Gastroesophageal sphincter (tissue), 4 donors: ENCODE data around the gene C15orf62. TPM values are rescaled to one million over a fixed set of nuclear protein-coding genes. Genes with fewer than 3 reads are reported as not detected.

Experiments used
- ATAC-seq: fragments of 150-250 bp; one replicate; pipeline ENCODE4 v1.9.1; 2016; ENCODE audit warnings: mild to moderate bottlenecking, moderate library complexity
- H3K27ac ChIP-seq, 4 donors: fragments of 200-600 bp; sonication (generic) in 3 of 4; 1 replicate in 3 of 4; 2 replicates in 1 of 4; pipeline ENCODE4 v1.5.1; 2016 to 2019
- H3K27me3 ChIP-seq: fragments of 200-600 bp; sonication (generic); one replicate; pipeline ENCODE4 v1.5.1; 2019
- H3K36me3 ChIP-seq, 2 donors: fragments of 200-600 bp; sonication (generic); one replicate each; pipeline ENCODE4 v1.5.1; 2019; ENCODE audit warnings: control low read depth in 1 of 2
- H3K4me1 ChIP-seq, 3 donors: fragments of 200-600 bp; sonication (generic); 1 replicate in 2 of 3; 2 replicates in 1 of 3; pipeline ENCODE4 v1.5.1; 2016 to 2019; ENCODE audit warnings: control low read depth in 2 of 3
- H3K4me3 ChIP-seq, 2 donors: fragments of 200-600 bp; sonication (generic); one replicate each; pipeline ENCODE4 v1.5.1; 2019; ENCODE audit warnings: mild to moderate bottlenecking in 1 of 2, moderate library complexity in 1 of 2
- H3K9me3 ChIP-seq, 3 donors: fragments of 200-600 bp; sonication (generic); one replicate each; pipeline ENCODE4 v1.5.1; 2017 to 2019; ENCODE audit warnings: control low read depth in 2 of 3
- CTCF ChIP-seq, 4 experiments: fragments of 200-600 bp in 2 of 4; fragments of 450-650 bp in 2 of 4; sonication (generic) in 1 of 4; IDR thresholded peaks; one replicate each; pipeline ENCODE4 v1.5.1; 2017 to 2019; ENCODE audit warnings: antibody characterized with exemption in 4 of 4, mild to moderate bottlenecking in 2 of 4, moderate library complexity in 2 of 4
- EP300 ChIP-seq: sonication (generic); formaldehyde crosslinking; IDR thresholded peaks from one replicate; pipeline ENCODE4 v1.6.1; 2017; ENCODE audit warnings: antibody characterized with exemption, mild to moderate bottlenecking
- POLR2A ChIP-seq, 2 donors: fragments of 450-650 bp; IDR thresholded peaks; one replicate each; pipeline ENCODE4 v1.6.1; 2017; ENCODE audit warnings: antibody characterized with exemption in 2 of 2, mild to moderate bottlenecking in 2 of 2, moderate library complexity in 1 of 2
- POLR2AphosphoS5 ChIP-seq: sonication (generic); formaldehyde crosslinking; IDR thresholded peaks from one replicate; pipeline ENCODE4 v1.6.1; 2017; ENCODE audit warnings: antibody characterized with exemption
- WGBS, 2 donors: methylation state at CpG; one replicate each; pipeline ENCODE4 v1.1.5; 2018; ENCODE audit warnings: low coverage in 1 of 2; 5-methylcytosine and 5-hydroxymethylcytosine counted together
- total RNA-seq, 4 donors: library from RNA; depleted of rRNA; stranded (reverse); fragments of >200 nt; gene quantifications; one replicate each; pipeline ENCODE4 v1.1.0, GENCODE V29; 2016

Gene C15orf62
- total RNA-seq, 4 donors from 2014 or later, result 0.16 to 0.42 (median 0.31) TPM

GRCh38 chr15:40775740-40776536 is 6.2 kb downstream of the C15orf62 start:
- H3K9me3 ChIP-seq, result no peaks in the 10 kb centered on the region
- TF ChIP-seq POLR2A (IDR thresholded peaks at IDR 0.05) (no peak), POLR2AphosphoS5 (no peak), EP300 (no peak), CTCF (IDR thresholded peaks at IDR 0.05) (no peak)
- 94% methylated on average over 11 of the region's 14 CpGs; no CpG with 5 or more reads in 1 of the 2 donors for WGBS, 2 donors
- no peak overlapping the region for H3K4me3 ChIP-seq
- H3K4me1 ChIP-seq, result no peaks in the 10 kb centered on the region
- H3K27ac ChIP-seq, result no peak overlapping the region
- H3K36me3 ChIP-seq, result peaks cover 0 to 95% of the 10 kb centered on the region in 2 donors
- H3K27me3 ChIP-seq, result no peaks in the 10 kb centered on the region
- no peak for ATAC-seq

- 60 to 70% methylated on average over 1 to 4 of the region's 11 CpGs for WGBS, 2 donors
- H3K27me3 ChIP-seq, result no peaks in the 10 kb centered on the region
- TF ChIP-seq POLR2AphosphoS5 (no peak), POLR2A (IDR thresholded peaks at IDR 0.05) (no peak), EP300 (no peak)
- no peak for ATAC-seq
- no peak overlapping the region for H3K27ac ChIP-seq
- H3K4me1 ChIP-seq, result no peaks in the 10 kb centered on the region
- H3K9me3 ChIP-seq, result no peaks in the 10 kb centered on the region
- H3K4me3 ChIP-seq, result no peak overlapping the region
- peaks cover 0 to 88% of the 10 kb centered on the region in 2 donors for H3K36me3 ChIP-seq
Measured at GRCh38 chr15:40776537-40777141, 6.9 kb downstream of the C15orf62 start.

- no peaks in the 10 kb centered on the region for H3K27me3 ChIP-seq
- WGBS, 2 donors, result 74 to 87% methylated on average over 3 to 8 of the region's 8 CpGs
- TF ChIP-seq CTCF (IDR thresholded peaks at IDR 0.05) (peak in 2 of 4 experiments; percentile 9 to 32), POLR2AphosphoS5 (no peak)
- H3K4me3 ChIP-seq, result no peak overlapping the region
- no peaks in the 10 kb centered on the region for H3K9me3 ChIP-seq
- peaks cover 0 to 9% (median 5%) of the 10 kb centered on the region in 3 donors for H3K4me1 ChIP-seq
- H3K36me3 ChIP-seq, result peaks cover 0 to 27% of the 10 kb centered on the region in 2 donors
- no peak for ATAC-seq
- no peak overlapping the region for H3K27ac ChIP-seq
Measured at GRCh38 chr15:40782609-40783227, 12.9 kb downstream of the C15orf62 start.

- Histone ChIP-seq H3K27ac (no peak overlapping the region), H3K4me3 (no peak overlapping the region), H3K27me3 (no peaks in the 10 kb centered on the region), H3K9me3 (no peaks in the 10 kb centered on the region), H3K4me1 (peaks cover 0 to 9% (median 5%) of the 10 kb centered on the region in 3 donors), H3K36me3 (peaks cover 0 to 3% of the 10 kb centered on the region in 2 donors)
- ATAC-seq, result no peak
- WGBS, 2 donors, result 76 to 100% methylated on average over 2 to 3 of the region's 3 CpGs
- no peak for TF ChIP-seq CTCF (IDR thresholded peaks at IDR 0.05)
- TF ChIP-seq POLR2A (IDR thresholded peaks at IDR 0.05), result no peak
- TF ChIP-seq EP300, result no peak
- TF ChIP-seq POLR2AphosphoS5, result no peak
Measured at GRCh38 chr15:40785164-40785563, 15.4 kb downstream of the C15orf62 start.

GRCh38 chr15:40785814-40786213 is 16.0 kb downstream of the C15orf62 start:
- Histone ChIP-seq H3K9me3 (no peaks in the 10 kb centered on the region), H3K27ac (peak overlapping the region in 1 of 4 donors; percentile 19), H3K4me3 (no peak overlapping the region), H3K4me1 (peaks cover 0 to 9% (median 5%) of the 10 kb centered on the region in 3 donors), H3K27me3 (no peaks in the 10 kb centered on the region), H3K36me3 (peaks cover 0 to 7% of the 10 kb centered on the region in 2 donors)
- 51 to 64% methylated on average over 2 of the region's 2 CpGs for WGBS, 2 donors
- ATAC-seq, result no peak
- TF ChIP-seq POLR2A (IDR thresholded peaks at IDR 0.05) (no peak), POLR2AphosphoS5 (no peak), EP300 (no peak), CTCF (IDR thresholded peaks at IDR 0.05) (no peak)
